ENCODE results near the gene RXRA.

RXRA gene

DNA sequence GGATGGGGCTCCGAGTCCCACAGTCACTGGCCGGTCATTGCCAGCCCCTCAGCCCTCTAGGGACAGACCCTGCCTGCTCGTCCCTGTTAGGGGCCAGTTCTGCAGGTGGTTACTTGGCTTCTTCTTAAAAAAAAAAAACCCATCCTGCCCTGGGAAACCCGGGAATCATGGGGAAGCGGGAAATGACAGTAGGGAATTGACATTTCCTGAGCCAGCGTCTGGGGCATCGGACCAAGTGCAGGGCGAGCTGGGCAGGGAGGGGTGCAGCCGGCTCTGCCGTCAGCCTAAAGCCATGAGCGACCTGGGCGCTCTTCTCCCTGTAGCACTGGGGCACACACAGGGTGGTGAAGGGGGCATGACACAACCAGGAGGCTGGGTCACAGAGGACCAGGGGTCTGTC is 66.6 kb downstream of the RXRA start:
- no peak for DNase-seq (ENCODE audit: low read depth in 2 of 2)
- TF ChIP-seq, protein P1, sequence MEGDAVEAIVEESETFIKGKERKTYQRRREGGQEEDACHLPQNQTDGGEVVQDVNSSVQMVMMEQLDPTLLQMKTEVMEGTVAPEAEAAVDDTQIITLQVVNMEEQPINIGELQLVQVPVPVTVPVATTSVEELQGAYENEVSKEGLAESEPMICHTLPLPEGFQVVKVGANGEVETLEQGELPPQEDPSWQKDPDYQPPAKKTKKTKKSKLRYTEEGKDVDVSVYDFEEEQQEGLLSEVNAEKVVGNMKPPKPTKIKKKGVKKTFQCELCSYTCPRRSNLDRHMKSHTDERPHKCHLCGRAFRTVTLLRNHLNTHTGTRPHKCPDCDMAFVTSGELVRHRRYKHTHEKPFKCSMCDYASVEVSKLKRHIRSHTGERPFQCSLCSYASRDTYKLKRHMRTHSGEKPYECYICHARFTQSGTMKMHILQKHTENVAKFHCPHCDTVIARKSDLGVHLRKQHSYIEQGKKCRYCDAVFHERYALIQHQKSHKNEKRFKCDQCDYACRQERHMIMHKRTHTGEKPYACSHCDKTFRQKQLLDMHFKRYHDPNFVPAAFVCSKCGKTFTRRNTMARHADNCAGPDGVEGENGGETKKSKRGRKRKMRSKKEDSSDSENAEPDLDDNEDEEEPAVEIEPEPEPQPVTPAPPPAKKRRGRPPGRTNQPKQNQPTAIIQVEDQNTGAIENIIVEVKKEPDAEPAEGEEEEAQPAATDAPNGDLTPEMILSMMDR (IDR thresholded peaks at IDR 0.05; ENCODE audit: low read depth, low read length): no peak
- no peak overlapping the region for H3K4me3 ChIP-seq (replicated peaks in 1 of 2; ENCODE audit: low read depth in 2 of 2, low read length in 2 of 2)

DNA sequence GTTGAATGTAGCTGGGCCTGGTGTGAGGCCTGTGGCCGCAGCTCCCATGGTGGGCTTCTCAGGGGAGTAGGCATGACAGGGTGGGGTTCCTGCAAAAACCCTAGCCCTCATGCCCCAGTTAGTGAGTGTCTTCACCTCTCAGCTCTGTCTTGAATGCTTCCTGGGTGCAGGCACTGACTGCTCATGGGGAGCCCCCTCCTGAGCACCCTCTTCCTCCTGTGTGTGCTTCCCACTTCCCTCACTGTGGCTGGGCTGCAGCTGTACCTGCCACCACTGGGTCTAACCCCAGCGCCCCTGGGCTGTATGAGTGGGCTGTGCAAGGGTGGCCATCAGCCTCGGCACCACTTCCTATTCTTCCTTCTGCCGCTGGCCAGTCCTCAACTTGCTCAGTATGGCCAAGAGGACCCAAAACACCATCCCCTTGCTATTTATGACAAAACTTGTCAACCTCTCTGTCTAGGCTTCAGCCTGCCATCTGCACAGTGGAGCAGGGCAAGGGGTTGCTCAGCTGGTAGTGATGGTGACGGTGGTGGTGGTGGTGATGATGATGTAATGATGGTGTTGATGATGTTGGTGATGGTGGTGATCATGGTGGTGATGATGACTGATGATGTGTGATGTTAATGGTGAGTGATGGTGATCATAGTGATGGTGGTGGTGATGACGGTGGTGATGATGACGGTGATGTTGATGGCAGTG is 67.5 kb downstream of the RXRA start:
- DNase-seq (ENCODE audit: low read depth in 2 of 2): no peak
- no peak overlapping the region for H3K4me3 ChIP-seq (replicated peaks in 1 of 2; ENCODE audit: low read depth in 2 of 2, low read length in 2 of 2)
- TF ChIP-seq, protein P1 (IDR thresholded peaks at IDR 0.05; ENCODE audit: low read depth, low read length): no peak

DNA sequence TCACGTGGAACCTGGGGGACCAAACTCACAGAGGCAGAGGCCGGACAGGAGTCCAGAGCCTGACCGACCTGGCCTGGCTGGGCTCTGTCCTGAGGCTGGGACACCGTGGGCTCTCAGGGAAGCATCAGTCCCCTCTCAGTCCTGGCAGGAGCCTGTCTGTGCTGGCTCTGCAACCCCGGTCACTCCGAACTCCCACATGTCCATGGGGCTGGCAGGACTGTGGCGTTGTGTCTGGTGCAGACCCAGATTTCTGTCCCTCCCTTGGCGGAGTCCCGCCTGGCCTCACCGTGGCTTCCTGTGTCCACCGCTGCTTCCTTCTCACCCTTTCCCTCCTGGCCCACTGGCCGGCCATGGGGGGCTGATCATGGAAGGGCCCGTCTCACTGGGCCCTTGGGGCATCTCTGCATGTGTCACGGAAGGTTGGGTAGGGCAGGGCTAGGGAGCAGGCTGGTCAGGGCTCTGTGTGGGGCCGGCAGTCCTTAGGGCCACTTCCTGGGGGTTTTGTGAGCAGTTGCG is 68.8 kb downstream of the RXRA start:
- TF ChIP-seq, protein P1 (IDR thresholded peaks at IDR 0.05; ENCODE audit: low read depth, low read length): no peak
- no peak overlapping the region for H3K4me3 ChIP-seq (replicated peaks in 1 of 2; ENCODE audit: low read depth in 2 of 2, low read length in 2 of 2)
- DNase-seq (ENCODE audit: low read depth in 2 of 2): no peak

DNA sequence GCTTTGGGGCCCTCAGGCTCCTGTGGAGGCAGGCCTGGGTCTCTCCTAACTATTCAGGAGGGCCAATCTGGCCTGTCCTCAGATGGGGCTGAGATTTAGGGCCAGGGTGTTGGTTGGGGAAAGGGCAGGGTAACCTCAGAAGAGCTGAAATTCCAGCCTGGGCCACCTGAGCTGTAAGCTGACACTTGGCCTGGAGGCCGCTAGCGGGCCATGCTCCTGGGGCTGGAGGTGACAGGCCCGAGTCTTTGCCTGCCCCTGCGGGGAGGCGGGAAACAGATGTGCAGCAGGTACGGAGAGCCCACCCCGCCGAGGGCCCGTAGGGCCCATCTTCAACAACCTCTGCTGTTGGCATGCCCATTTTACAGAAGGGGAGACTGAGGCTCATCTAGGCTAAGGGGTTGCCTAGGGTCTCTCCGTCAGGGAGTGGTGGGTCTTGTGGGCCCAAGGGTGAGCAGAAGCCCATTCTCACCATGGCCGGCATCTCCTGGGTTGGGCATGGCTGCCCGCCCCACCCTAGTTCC is 69.5 kb downstream of the RXRA start:
- no peak overlapping the region for H3K4me3 ChIP-seq (replicated peaks in 1 of 2; ENCODE audit: low read depth in 2 of 2, low read length in 2 of 2)
- TF ChIP-seq, protein P1 (IDR thresholded peaks at IDR 0.05; ENCODE audit: low read depth, low read length): no peak
- DNase-seq (ENCODE audit: low read depth in 2 of 2): no peak

DNA sequence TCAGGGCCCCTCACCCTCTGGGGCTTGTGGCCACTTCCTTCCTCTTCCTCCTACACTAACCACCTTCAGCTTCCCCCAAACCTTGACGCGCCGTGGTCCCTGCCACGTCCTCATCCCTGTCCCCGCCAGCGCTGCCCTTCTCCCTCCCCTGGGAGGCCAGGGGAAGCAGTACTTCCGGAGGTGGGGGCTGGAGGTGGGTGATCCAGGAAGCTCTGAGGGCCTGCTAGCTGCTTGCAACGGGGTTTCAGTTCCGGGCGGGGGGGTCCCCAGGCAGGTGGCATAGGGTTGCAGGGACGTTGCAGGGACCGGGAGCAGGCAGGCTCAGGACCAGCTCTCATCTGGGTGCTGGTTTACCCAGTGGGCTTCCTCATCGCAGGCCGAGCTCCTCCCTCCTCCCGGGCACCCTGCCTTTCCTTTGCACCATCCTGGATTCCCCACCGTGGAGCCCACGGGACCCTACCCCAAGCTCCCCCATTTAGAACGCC is 70.0 kb downstream of the RXRA start:
- TF ChIP-seq, protein P1 (IDR thresholded peaks at IDR 0.05; ENCODE audit: low read depth, low read length): no peak
- DNase-seq (ENCODE audit: low read depth in 2 of 2): no peak
- no peak overlapping the region for H3K4me3 ChIP-seq (replicated peaks in 1 of 2; ENCODE audit: low read depth in 2 of 2, low read length in 2 of 2)

DNA sequence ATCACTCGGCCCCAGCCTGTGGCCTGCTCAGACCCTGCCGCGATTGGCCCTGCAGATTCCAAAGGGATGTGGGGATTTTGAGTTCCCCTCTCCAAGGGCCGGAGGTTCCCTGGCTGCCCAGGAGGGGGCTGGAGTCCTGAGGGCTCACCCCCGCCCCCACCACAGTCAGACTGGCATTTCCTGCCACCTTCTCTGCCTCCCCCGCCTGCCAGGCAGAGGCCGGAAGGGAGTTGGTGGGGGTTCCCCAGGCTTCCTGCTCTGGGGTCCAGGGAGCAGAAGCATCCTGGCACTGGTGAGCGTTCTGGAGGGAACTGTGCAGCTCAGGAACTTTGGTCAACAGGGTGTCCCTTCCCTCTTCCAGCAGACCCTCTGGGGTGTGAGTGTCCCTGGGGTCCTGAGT is 70.6 kb downstream of the RXRA start:
- TF ChIP-seq, protein P1 (IDR thresholded peaks at IDR 0.05; ENCODE audit: low read depth, low read length): no peak
- peak in 1 of 2 donors; percentile 24 for DNase-seq (ENCODE audit: low read depth in 2 of 2)
- H3K4me3 ChIP-seq (replicated peaks in 1 of 2; ENCODE audit: low read depth in 2 of 2, low read length in 2 of 2): no peak overlapping the region

All from cardiac fibroblast (primary cell).